CD4-positive, alpha-beta T cell treated with Interleukin-17A for 4 hours (primary cell): ENCODE results near the gene MRPL28.
A peak's percentile ranks its signal among the peaks of the same experiment; 100 is the strongest.
"Not testable (repeated sequence)": the region's sequence is repeated elsewhere in the genome, so short reads cannot be mapped to it uniquely, and the experiment has no call there.

Experiments
- DNase-seq: peaks from one replicate; pipeline ENCODE4 v3.0.0-alpha.2; 2020; ENCODE audit warnings: mixed read lengths

Gene MRPL28

DNA sequence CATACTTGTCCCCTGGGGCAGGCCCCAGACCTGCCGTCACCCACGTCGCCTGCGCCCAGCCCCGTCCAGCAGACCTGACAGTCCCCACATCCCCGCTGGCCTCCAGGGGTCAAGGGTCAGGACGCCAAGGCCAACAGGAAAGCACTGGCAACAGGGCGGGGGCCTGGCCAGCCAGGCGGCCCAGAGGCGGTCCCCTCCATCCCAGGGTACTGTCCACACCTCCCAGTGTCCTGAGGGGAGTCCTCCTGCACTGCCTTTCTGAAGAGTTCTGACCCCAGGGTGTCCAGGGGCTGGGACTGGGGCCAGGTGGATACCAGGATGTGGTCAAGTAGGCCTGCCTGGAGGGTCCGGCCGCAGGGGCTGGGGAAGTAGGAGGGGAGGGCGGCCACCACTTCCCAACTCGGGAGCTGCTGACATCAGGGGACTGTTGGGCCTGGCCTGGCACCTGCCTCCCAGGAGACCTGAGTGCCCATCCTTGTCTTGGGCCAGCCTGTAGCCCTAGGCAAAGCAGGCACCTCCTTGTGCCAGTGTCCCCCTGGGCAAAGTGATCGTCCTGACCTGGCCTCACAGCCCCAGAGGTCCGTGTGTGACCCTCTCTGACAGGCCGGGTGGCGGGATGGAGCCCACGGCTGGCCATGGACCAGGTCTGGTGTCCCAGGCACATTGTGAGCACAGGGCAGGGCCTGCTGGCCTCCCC, 11.1 kb downstream of the MRPL28 start:
- DNase-seq = no peak

GRCh38 chr16:356741-357140, 13.6 kb downstream of the MRPL28 start:
- no peak for DNase-seq

DNA sequence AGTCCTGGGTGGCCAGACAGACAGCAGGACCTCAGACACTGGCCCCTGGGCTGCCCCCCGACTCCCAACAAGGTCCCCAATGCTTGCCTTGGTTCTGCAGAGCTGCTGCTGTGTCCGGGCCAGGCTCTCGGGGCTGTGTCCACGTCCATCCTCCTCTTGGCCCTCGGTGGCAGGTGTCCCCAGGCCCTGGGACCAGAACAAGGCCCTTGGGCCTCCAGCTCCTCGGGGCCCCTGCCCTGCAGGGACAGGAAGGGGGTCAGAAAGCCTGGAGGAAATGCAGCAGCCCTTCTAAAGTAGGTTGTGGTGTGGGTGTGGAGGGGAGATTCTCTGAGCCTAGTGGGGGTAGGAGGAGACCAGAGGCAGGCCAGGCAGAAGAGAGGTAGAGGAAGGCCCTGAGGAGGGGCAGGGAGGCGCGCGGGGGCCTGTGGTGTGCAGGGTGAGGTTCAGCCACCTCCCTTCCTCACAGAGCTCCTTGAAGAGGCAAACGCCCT, 15.3 kb downstream of the MRPL28 start:
- DNase-seq = peak; percentile 50

GRCh38 chr16:354291-354881, 16.0 kb downstream of the MRPL28 start:
- DNase-seq = no peak

- DNase-seq = no peak
These were observed 16.7 kb downstream of the MRPL28 start for GRCh38 chr16:353404-354290.

DNA sequence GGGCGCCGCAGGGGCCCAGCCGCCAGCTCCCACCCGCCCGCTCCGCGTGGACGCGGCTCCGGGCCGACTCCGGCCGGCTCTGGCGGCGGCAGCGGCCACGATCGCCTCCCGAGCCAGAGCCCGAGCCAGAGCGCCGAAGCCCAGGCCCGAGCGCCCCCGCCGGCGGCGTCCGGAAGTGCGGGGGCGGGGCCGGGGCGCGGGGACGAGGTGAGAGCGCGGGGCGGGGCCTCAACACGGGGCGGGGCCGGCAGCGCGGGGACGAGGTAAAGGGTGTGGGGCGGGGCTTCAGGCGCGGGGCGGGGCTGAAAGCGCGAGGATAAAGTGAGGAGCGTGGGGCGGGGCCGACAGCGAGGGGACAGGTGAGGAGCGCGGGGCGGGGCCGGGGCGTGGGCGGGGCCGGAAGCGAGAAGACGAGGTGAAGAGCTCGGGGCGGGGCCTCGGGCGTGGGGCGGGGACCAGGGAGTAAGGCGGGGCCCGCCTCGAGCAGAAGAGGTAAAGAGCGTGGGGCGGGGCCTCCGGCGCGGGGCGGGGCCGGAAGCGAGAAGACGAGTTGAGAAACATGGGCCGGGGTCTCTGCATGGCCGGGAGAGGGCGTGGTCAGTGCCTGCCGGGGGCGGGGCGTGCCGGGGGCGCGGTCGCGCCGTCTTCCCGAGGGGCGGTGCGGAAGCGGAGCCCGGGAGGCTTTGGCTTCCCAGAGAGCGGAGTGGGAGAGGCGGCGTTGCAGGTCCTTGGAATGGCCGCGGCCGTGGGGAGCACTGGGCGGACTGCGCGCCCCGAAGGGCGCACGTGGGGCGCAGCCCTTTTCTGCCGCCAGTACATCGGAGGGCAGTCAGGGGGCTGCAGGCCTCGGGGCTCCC, 17.6 kb downstream of the MRPL28 start, which contains the start of gene AXIN1:
Gene AXIN1 (minus strand): TSS at position 177 of the 857 bp plus-strand sequence. CDS start 5,698 bp downstream, outside the sequence.
- peak; percentile 100 for DNase-seq

DNA sequence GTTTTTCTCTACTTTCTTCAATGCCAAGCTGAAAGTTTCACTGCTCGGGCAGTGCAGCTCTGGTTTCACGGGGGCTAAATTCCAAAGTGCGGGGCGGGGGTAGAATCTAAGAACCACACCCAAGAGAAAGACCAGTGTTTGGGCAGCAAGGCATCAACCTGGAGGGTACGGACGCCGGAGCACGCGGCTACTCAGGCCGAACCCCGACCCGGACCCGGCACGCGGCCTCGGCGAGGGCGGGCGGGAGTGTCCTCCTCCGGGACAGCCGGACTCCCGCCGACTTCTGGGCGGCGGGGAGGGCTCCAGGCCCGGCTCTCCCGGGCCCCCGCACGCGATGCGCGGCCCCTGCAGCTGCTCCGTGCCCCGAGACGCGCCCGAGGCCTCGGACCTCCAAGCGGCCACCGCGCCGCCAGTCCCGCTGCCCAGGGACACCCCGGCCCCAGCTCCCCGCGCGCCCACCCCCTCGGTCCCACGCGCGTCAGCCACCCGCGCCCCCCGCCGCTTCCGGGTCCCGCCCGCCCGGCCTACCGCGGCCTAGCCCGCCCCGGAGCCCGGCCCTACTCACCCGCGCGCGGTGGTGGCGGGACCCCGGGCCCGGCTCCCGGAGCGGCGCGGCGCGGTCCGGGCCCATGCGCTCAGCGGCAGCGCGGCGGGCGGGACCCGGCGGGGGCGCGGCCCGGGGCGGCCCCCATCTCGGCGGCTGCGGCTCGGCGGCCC, 18.4 kb downstream of the MRPL28 start:
- peak; percentile 55 for DNase-seq

- no peak for DNase-seq
These were observed 20.1 kb downstream of the MRPL28 start for GRCh38 chr16:350203-350602.

- no peak for DNase-seq
These were observed 21.1 kb downstream of the MRPL28 start for GRCh38 chr16:349211-349610.

DNA sequence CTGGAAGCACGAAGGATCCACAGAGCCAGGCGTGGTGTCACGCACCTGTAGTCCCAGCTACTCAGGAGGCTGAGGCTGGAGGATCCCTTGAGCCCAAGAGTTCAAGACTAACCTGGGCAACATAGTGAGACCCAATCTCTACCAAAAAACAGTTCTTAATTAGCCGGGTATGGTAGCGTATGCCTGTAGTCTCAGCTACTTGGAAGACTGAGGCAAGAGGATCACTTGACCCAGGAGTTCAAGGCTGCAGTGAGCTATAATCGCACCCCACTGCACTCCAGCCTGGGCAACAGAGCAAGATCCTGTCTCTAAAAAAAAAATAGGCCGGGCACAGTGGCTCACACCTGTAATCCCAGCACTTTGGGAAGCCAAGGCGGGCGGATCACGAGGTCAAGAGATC, 21.8 kb downstream of the MRPL28 start:
- not testable (repeated sequence) for DNase-seq

- no peak for DNase-seq
These were observed 23.1 kb downstream of the MRPL28 start for GRCh38 chr16:347203-347602.

- DNase-seq = no peak
These were observed 23.8 kb downstream of the MRPL28 start for GRCh38 chr16:346587-346986.

DNA sequence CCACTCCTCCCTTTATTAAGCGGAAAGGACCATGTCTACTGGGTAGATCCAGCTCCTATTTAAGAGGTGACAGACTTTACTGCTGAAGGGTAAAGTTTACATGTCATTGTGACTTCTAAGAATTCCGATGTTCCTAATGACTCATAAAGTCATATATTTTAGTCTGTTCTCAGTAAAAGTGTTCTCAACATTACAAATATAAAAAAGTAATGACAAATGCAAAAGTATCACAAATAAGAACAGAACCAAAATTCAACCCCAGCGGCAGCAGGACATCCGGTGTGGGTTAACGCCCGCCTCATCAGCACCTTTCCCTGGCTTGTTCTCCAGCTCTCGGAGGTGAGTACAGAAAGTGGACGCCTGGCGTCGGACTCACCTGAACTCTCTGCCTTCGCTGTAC, 24.6 kb downstream of the MRPL28 start:
- DNase-seq = no peak

DNA sequence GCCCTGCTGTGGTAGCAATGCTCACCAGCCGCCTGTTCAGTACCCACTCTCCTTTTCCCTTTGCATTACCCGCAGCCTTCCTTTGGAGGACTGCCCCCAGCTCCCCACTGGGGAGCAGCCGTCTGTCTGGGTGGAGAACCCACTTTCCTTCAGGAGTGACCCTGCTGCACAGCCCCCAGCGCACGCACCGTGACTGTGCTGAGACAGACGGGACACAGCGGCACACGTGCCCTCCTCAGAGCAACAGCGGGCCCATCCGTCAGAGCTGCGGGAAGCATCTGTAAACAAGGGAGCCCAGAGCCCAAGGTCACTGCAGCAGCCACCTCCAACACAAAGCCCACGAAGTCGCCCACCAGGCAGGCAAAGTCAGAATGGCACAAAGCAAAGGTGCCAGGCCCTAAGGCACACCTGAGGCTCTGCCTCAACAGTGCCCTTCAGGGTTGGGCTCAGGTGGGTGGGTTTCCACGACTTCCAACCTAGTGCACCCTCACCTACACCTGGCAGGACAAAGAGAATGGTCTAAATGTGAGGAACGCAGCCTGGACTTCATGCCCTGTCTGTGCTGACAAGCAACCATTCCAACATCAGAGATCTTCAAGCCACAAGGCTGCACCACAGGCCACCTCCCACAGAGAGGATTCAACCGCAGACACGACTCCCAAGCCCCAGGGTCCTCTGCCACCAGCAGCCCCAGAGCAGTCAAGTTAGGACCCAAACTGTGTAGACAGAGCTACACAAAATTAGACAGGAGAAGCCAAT, 27.7 kb downstream of the MRPL28 start:
- DNase-seq = no peak

- not testable (repeated sequence) for DNase-seq
These were observed 28.4 kb downstream of the MRPL28 start for GRCh38 chr16:341974-342336.

- not testable (repeated sequence) for DNase-seq
These were observed 29.0 kb downstream of the MRPL28 start for GRCh38 chr16:341095-341973.

DNA sequence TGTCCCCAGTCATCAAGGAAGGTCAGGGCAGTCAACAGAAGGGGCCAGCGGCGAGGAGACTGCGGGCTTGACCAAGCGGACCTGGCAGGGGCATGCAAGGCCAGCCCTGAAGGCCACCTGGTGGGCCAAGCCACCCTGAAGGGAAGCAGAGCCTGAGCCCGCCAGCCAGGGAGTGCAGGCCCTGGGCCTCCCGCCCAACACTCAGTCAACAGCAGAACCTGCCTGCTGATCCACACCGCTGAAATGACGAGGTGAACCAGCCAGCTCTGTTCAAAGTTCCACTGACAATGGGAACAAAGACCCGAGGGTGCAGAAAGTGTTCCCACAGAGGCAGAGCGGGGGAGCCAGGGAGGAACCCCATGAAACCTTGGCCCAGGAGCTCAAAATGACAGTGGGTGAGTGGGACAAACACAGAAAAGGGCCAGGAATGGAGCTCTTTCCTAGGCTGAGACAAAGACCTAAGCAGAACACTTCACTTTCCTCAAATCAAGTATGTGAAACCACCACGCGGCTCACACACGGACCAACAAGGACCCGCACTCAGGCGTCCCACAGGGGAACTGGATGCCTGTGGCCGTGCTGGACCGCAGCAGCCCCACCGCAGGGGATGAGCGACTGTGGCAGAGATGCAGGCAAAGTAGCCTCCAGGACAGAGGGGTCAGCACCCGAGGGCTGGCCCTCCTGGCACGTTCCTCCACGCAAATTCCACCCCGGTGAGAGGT, 29.8 kb downstream of the MRPL28 start:
- DNase-seq = no peak

DNA sequence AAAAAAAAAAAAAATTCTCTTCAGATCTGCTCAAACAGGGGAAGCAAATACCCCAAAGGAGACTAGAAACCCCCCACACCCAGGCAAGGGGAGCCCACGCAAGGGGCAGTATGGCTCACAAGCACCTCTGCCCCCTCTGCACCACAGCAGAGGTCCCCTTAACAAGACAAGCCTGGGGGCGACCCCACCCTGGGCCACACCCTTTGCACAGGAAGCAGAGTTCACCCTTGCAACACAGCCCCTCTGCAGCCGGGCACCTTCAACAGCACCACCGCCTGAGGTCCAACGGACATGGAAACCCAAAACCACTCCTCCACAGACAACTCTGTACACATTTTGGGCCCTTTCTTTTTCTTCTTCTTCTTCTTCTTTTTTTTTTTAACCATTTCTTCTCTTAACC, 30.7 kb downstream of the MRPL28 start:
- DNase-seq = peak; percentile 36

GRCh38 chr16:337975-338575, 32.3 kb downstream of the MRPL28 start:
- no peak for DNase-seq
